NCI-H82 treated with DMSO at 0.1 percent for 48 hours (cell line): ENCODE measurements around the gene CPSF2.

ENCODE experiments used
- DNase-seq: peaks from one replicate; lab custom pipeline; 2025; ENCODE audit not compliant: unreplicated experiment; lab: John Stamatoyannopoulos, UW

The CPSF2 gene

DNA sequence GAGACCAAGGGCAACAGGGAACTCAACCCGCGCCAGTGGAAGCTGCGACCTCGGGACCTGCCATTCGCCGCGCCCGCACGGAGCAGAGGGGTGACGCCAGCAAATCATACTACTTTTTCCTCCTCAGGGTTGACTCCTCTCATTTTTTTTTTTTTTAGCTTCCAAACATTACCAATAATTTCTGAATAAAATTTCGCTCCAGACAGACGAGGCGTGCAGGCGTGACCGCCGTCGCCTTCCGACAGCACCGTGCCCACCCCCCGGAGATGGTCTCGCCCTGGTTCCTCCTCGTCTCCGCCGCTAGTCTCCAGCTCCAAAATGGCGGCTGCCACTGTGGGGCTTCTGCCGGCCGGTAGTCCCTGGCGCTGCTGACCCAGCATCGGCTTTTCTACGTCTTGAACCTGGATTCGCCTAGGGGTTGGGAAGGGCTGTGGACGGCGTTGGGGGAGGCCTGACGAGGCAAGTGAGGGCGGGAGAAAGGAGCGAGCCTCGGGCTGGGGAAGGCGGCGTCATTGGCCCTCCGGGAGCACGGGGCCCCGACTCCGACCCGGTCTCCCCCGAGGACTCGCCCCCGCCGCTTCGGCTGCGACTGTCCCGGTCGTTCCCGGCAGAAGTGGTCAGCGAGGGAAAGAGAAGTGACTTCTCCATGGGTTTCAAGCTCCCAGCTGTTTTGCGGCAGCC, at the start of gene CPSF2, which contains the start of gene NDUFB1:
Gene CPSF2 (plus strand): TSS at position 300 of the 681 bp plus-strand sequence. CDS start 9,016 bp downstream, outside the sequence.
Gene NDUFB1 (minus strand): TSS at position 37 of the 681 bp plus-strand sequence. CDS start 4,069 bp downstream, outside the sequence.
- DNase-seq, result peak; percentile 75

GRCh38 chr14:92074555-92074954, 47.2 kb upstream of the CPSF2 start:
- DNase-seq, result no peak

DNA sequence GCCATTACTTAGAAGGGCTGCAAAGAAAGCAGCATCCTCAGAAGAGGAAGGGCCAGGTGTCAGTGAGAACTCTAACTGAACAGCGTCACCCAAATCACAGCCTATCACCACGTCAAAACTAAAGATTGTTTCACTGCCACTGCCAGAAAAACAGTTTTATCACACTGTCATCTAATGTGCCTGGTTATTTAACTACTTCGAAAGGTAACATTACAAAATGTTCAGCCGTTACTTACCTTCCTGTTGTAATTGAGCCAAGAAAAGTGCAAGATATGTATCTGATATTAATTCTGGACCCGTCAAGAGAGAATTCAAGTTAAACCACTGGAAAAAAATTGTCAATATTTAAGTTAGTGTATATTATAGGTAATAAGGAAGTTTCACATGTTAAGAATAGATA, 33.3 kb upstream of the CPSF2 start:
- no peak for DNase-seq

DNA sequence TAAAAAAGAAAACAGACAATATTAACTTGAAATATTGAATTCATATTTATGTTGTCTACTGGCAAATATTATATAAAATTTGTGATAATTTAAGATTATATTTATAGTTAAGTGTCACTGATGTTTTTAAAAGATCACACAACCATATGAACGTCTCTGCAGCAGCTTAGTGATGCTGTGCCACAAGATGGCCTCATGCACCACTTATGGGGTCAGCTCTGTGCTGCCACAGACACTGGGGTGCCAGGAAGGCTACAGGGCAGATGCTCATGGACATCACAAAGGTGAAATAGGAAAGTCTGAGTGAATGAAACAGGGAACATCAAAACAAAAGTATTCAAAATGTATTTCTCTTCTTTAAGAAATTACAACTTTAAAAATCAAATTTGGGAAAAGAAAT, 28.4 kb upstream of the CPSF2 start:
- DNase-seq, result no peak

- no peak for DNase-seq
Measured at GRCh38 chr14:92099802-92100201, 22.0 kb upstream of the CPSF2 start.

DNA sequence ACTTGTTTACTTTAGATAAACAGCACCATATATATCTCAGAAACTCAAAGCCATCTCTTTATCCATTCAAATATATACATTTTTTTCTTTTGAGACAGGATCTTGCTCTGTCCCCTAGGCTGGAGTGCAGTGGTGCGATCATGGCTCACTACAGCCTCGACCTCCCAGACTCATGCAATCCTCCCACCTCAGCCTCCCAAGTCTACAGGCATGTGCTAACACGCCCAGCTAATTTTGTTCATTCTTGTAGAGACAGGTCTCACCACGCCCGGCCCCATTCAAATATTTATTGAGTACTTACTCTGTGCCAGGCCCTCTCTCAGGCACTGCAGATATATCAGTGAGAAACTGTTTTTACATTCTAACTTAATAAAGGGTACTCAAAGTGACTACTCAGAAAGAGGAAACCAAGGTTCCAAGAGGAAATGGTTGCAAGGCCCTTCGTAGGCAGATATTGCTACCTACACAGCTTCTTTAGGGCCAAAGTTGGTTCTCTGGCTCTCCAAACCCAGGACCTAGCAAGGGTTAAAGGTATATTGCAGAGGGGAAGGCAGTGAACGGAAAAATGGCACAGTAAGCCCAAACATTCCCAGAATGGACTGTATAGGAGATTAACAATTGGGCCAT, 18.3 kb upstream of the CPSF2 start:
- no peak for DNase-seq

- DNase-seq, result no peak
Measured at GRCh38 chr14:92105073-92105892, 16.5 kb upstream of the CPSF2 start.

DNA sequence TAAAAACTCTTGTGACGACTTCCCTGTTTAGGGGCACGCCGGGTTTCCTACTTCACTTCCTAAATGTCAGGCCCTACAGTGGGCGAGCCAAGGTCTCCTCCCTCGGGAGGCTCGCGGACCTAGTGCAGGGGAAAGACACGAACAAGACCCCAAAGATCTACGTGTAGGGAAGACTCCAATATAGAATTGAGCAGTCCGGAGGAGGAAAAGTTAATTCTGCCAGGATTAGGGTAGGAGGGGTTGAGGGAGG, 16.0 kb upstream of the CPSF2 start:
- no peak for DNase-seq

GRCh38 chr14:92106143-92106926, 15.4 kb upstream of the CPSF2 start, which contains the start of gene ATXN3:
Gene ATXN3 (minus strand): TSS chr14:92106582. CDS start chr14:92106552, 30 bp downstream.
- DNase-seq, result peak; percentile 88

GRCh38 chr14:92108345-92109254, 13.2 kb upstream of the CPSF2 start:
- no peak for DNase-seq

DNA sequence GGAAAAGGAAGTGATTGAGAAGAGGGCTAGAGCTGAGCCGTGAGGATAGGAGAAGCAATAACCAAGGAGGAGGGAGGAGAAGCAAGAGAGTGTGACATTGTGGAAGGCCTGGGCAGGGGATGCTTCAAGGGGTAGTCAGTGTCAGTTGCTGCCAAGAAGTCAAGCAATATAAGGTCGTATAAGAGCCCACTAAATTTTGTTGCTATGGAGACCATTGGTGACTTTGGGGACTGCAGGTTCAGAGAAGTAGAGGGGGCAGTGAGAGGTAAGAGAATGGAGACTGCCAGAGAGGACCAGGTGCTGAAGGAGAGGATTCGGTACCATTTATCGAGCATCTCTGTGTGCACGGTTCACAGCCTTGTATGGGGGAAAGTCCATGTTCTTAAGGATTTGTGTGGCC, 12.3 kb upstream of the CPSF2 start:
- DNase-seq, result no peak

DNA sequence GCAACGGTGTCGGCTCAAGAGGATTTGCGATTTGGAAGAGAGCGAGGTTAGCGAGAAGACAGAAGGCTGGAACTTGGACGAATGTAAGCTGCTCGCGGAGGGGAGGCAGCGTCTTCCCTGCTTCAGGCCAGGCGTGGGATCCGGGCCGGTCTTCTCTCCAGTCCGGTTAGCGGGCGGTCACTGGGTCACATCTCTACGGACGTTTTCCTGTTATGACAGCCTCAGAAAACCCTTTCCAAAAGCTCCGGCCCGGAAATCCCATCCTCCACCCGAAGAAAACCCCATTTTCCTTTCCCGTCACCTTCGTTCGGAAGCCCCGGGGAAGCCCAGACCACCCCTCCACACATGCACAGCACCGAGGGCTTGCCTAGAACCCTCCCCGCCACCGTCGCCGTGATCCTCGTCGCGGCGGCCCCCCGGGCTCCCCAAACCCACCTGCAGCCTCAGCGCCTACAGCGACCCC, 531 bp upstream of the CPSF2 start:
- DNase-seq, result no peak

GRCh38 chr14:92122351-92122677, 545 bp downstream of the CPSF2 start:
- no peak for DNase-seq

DNA sequence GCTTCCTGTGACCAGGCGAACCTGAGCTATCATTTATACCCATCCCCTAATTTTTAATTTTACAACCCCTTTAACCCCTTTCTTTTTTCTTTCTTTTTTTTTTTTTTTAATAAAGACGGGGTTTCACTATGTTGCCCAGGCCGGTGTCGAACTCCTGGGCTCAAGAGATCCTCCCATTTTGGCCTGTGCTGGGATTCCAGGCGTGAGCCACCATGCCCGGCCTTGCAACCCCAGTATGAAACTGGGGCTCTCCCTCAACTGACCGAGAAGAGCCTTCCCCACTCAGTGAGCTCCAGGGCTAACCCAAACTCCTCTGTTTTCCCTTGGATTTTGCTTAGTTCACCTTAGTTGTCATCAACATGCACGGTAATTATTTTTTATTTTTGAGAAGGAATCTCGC, 992 bp downstream of the CPSF2 start:
- no peak for DNase-seq

DNA sequence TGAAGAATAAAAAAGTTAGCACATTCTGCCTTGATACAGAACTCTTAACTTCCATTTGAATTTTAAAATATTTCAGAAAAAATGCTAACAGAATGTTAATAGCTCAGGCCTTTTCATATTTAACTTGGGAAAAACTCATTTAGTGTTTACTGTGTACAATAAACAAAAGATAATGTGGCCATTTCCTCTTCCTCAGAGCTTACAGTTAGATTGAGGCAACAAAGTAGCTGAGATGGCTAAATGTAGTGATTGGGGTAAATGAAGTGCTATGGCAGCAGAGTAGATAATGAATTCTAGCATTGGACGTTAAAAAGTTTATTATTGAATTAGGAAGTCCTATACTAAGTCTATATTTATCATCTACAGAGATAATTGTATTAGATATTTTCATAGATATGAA, 12.7 kb downstream of the CPSF2 start:
- no peak for DNase-seq

DNA sequence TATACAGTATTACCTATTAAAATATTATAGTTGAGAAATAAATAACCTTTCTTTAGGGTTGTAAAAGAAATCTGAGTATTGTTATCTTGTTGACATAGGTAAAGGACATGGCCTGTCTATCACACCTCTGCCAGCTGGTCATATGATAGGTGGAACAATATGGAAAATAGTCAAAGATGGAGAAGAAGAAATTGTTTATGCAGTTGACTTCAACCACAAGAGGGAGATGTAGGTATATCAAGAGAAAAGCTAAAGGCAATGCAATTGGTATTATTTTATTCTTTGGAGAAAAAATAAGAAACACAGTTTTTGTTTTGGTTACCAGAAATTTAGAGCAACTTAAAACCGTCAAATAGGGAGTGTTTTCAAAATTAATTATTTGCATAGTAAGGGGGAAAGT, 13.5 kb downstream of the CPSF2 start:
- DNase-seq, result no peak

- no peak for DNase-seq
Measured at GRCh38 chr14:92143309-92143708, 21.5 kb downstream of the CPSF2 start.

DNA sequence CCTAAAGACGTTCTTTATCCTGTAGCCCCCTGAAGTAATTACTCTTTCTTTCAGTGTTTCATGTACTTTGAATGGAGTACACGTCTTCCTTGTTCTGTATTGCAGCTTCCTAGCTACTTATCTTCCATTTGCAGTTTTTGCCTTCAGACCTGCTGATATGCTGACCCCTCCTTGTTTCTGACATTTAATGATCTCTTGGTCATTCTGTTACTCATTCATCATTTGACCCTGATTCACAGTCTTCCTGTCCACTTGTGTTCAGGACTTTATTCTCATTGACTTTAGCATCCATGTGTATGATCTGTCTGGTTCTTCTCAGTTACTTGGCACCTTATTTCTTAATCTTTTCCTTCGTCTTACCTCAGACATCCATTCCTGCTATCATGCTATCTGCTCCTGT, 22.2 kb downstream of the CPSF2 start:
- DNase-seq, result no peak

DNA sequence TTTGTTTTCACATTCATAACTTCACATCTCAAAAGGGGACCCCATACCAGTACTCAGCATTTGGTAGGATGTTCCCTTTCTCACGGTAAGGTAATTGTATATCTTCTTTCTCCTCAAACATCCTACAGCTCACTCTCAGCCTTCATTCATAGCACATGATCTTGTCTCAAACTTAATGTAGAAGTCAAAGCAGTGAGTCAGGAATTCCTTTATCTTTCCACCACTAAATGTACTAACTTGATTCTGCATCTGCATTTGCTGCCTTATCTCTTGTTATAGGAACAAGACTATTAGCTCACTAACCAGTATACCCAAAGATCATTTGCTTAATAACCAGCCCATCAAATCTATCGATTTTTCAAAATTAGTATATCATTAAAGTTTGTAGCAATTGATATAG, 22.9 kb downstream of the CPSF2 start:
- no peak for DNase-seq

DNA sequence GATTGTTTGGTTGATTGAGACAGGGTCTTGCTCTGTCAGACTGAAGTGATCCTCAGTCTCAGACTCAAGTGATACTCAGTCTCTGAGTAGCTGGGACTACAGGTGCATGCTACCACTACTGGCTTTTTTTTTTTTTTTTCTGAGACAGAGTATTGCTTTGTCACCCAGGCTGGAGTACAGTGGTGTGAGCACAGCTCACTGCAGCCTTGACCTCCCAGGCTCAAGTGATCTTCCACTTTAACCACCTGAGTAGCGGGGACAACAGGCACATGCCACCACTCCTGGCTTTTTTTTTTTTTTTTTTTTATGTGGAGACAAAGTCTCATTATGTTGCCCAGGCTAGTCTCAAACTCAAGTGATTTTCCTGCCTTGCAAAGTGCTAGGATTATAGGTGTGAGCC, 31.8 kb downstream of the CPSF2 start:
- DNase-seq, result no peak
